ENCODE results near the gene CBL.

Gene CBL

DNA sequence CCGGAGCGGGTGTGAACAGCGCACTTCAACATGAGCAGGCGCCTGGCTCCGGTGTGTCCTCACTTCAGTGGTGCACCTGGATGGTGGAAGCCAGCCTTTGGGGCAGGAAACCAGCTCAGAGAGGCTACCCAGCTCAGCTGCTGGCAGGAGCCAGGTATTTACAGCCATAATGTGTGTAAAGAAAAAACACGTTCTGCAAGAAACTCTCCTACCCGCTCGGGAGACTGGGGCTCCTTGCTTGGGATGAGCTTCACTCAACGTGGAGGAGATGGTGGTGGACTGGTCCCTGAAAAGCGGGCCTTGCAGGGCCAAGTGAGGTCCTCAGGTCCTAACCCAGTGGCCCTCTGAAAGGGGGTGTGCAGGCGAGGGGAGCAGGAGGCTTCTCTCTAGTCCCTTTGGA lies 103.3 kb downstream of the CBL start:
- no peak for DNase-seq (ENCODE audit: low read depth in 2 of 3, low spot score in 1 of 3)

DNA sequence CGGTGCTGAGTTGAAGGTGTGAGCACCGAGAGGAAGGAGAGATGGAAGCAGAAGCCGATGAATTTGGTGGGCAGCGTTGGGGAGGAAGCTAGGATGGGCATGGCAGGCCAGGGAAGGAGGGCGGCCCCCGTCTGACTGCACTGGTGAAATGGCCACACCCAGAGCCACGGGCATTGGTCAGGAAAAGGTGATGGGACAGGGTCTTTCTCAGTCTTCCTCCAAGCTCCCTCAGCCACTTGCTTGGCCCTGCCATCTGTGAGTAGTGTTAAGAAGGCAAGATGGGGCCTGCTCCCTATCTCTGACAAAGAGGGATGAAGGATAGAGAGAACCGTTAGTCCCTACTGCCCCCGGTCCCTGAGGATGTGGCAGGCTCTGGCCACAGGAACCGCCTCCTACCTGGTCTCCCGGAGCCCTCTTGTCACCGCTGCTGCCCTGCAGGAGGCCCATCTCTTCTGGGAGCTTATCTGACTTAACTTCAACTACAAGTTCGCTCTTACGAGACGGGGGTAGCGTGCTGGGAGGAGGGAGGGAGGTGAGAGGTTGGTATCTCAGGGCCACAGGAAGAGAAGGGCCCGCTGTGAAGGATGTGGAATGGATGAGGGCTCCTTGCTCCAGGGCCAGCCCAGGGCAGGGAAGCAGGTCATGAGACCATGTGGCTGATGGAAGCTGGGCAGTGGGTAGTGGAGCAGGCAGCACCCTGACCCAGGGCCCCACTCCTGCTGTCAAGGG lies 104.0 kb downstream of the CBL start:
- DNase-seq (ENCODE audit: low read depth in 2 of 3, low spot score in 1 of 3) = no peak

DNA sequence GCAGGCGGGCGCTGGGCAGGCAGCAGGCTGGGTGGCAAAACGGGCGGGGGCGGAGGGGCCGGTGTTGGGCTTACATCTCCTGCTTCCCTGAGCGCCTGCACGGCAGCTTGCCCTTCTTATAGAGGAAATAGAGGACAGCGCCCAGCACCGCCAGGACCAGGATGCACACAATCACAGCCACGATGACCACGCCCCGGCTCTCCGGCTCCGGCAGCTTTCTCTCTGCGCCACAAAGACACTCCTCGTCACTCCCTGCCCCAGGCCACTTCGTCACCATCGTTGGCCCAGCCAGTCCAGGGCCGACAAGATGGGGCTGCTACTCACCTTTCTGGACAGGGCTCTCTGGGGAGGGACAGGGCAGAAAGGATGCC lies 104.5 kb downstream of the CBL start:
- no peak for DNase-seq (ENCODE audit: low read depth in 2 of 3, low spot score in 1 of 3)

DNA sequence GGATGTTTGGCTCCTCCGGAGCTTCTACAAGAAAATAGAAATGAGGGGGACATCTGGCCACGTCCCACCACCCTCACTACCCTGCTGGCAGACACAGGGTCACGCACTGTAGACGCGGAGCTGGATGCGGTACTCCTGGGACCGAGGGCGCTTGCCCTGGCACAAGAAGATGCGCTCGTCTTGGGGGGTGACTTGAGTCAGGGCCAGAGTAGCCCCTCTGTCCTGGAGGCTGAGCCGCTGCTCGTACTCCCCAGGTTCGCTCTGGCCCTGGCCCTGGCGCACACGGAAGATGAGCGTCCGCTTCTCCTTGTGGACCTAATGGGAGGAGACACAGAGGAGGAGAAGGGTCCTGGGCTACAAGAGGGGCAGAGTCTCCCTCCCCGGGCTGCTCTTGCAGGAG lies 108.6 kb downstream of the CBL start:
- no peak for DNase-seq (ENCODE audit: low read depth in 2 of 3, low spot score in 1 of 3)

DNA sequence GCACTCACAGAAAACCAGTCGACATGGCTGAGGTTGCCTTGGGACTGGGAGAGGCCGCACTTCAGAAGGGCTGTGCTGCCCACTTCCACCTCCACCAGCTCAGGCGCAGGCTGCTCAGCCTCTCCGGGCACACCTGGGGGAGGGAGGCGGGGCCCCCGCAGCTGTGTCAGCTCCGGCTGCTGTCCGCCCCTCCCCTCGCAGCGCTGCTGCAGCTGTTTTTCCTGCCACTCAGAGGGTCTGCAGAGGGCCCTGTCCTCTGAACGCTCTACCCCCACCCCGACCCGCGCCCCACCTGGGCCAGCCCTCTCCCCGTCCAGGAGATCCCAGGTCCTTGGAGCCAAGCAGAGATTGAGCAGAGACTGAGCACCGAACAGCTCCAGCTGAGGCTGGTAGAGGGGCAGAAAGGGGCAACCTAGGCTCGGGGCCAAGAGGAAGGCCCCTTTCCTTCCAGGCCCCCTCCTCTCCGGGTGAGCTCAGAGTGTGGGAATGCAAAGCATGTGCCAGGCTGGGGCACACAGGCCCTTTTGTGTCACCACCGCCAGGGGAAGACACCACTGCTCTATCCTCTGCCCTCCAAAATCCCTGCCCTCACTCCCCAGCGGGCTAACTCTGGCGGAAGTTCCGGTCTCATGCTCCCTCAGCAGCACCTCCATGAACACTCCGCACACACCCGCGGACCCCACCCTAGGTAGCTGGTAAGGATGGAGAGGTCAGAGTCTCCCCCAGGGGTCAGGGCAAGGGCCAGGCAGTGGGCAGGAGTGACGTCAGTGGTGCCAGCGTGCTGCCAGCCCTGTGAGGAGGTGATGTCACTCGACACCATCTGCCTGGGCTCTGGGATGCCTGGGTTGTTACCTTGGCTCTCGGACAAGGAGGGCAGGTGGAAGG lies 109.2 kb downstream of the CBL start:
- DNase-seq (ENCODE audit: low read depth in 2 of 3, low spot score in 1 of 3) = no peak

DNA sequence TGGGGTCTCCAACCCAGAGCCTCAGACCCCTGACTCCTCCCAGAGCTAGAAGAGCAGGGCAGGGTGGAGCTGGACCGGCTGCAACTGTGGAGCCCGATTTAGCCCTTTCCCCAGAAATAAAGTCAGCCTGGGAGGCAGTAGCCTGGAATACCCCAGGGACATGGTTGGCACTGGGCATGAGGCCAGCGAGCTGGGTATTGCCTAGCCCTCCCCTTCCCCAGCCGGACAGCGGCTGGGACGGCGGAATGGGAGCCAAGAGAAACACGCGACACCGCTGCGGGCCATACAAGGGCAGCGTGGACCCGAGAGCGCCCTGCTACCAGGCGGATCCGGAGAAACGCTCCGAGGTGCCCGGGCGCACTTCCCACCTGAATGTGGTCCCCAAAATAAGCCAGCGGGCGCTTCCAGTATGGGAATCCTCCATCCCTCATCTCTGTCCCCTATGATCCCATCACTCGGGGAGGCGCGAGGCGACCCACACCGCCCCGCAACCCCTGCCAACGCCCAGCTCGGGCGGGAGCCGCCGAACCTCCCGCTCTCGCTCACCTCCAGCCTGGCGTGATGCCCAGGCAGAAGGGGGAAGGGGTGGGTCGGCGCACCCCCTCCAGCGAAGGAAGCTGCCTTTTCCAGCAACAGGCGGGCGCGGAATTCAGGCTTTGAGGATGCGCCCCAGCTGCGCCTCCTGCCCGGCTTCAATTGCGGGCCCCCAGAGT lies 110.0 kb downstream of the CBL start:
- no peak for DNase-seq (ENCODE audit: low read depth in 2 of 3, low spot score in 1 of 3)

DNA sequence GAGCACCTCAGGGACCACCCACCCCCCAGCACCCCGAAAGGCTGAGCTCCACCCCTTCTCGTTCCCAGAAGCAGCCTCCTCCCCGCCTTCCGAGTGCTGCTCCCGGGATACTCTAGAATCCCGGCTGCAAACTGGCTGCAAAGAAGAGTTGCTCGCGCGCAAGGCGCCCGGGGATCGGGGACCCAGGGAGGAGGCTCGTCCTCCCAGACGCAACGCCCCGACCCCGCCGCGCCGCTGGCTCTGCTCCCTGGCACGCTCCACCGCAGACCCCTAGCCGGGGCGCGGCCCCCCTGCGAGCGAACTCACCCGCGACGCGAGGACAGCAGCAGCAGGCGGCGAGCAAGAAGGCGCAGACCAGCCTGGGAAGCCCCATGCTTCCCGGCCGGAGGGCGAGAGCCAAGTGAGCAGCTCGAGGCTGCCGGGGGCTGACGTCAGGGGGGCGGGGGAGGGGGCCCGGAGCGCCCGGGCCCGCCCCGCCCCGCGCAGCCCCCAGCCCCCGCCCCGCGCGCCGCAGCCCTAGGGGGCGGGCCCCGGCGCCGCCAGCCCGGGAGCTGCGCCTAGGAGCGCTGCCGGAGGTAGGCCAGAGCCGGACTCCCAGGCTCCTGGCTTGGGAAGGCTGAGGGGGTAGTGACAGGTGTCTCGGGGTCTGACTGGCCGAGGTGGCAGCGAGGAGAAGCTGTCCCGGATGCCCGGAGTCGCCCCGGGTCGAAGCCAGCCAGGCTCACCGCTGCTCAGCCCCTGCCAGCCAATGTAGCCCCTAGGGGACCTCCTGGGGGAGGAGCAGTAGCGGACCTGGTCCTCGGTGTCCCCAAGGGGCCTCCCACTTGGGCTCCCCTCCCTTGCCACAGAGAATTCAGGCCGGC lies 110.8 kb downstream of the CBL start, which contains the start of gene MCAM:
MCAM (minus strand) TSS at position 402 of the 863 bp plus-strand sequence; CDS start at position 373, 29 bp downstream.
- DNase-seq (ENCODE audit: low read depth in 2 of 3, low spot score in 1 of 3) = no peak

DNA sequence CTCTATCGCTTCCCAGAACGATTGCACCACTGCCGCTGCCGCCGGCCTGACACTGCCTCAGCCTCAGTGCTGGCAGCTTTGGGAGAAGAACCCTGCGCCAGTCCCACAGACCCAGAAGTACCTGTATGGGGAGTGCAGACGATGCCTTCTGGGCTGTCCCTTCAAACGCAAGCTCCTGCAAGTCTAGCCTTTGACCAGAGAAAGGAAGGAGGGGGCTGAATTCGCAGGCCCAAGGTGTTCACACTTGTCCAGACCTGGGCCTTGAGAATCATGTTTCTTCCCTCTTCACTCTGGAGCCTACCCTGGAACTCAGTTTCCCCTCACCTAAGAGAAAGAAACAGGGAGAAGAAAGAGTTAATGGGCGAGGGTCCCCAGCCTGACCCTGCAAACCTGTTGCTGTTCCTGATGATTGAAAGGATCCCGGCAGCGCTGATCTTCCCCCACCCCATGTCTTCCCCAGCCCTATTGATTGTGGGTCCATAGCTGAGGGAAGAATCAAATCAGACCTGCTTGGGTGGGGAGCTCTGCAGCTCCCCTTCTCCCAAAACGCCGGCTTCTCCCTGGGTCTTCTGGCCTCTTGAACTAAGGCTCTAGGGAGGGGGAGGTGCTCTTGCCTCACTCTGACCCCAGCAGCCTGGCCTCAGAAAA lies 111.6 kb downstream of the CBL start:
- no peak for DNase-seq (ENCODE audit: low read depth in 2 of 3, low spot score in 1 of 3)

DNA sequence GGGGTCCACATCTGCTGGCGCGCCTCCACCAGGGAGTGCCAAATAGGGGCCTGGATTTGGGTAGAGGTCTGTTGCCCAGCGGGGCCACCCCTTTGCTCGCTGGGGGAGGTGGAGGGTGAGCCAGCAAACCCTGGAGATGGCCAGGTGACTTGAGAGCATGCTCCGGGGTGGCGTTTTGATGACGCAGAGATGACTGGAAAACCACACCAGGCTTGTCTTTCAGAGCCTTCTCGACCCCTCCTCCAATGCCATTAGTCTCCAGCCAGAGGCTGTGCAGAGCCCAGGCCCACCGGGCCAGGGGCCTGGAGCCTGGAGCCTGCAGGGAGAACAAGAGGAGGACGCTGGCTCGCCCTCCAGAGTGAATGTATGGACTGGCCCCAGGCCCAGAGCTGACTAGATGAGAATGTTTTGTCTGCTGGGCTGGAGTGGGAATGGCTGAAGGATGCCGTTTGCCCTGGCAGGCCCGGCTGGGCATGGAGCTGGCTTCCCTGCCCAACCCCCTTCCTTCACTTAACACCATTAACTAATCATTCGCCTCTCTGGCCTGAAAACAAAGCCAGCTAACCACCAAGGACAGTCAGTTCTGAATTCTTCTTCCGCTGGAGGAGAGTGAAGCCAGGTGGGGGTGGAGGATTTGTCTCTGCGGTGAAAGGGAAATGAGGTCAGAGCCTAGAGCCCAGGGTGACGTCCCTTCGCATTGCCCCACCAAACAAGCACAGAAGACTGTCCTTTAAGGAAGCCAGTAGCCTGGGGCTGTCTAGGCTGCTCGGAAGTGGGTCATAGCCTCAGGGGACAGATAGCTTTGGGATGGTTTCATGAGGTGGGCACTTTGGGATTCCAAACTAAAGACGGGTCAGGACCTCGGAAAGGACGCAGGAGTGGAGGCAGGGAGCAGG lies 112.3 kb downstream of the CBL start:
- DNase-seq (ENCODE audit: low read depth in 2 of 3, low spot score in 1 of 3) = no peak

DNA sequence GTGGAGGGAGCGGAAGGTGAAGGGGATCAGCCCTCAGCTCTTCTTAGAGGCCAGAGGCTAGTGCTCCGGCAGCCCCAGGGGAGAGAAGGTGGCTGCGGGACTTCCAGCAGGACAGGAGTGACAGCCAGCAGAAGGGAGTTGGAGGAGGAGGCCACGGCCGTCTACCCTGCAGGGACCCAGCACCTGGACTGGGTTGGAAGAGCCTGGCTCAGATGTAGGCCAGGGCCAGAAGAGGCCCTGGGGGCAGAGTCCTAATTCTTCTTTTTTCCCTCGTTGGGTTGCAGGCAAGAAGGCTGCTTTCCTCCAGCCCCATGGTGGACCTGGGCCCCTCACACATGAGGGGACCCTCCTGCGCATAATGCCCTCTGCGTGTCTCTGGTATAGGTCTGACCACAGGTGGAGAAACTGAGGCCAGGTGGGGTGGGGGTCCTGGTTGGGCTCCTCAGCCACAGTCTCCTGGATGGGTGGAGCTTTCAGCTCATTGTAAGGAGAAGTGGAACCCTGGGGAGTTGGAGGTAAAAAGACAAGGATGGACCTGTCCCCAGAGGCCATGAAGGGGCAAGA lies 113.1 kb downstream of the CBL start:
- no peak for DNase-seq (ENCODE audit: low read depth in 2 of 3, low spot score in 1 of 3)

DNA sequence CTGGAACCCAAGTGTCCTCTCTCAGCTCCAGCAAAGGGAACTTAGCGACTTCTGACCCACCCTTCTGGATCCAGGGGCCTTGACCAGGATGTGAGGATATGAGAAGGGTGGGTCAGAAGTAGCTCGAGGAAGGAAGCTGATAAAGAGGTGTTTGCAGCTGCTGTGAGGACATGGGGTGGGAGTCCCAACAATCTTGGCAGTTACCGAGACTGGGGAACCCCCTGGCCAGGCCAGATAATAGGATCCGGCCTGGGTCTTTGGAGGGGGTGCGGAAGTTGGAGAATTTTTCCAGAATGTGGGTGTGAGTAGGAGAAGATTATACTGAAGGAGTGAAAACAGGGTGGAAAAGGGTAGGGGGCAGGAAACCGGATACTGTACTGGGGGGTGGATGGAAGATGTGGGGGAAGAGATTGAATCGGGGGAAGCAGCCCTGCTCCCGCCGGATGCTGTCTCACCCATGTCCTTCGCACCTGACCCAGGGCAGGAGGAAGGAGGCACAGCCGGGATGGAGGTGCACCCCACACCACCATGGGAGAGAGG lies 113.6 kb downstream of the CBL start:
- no peak for DNase-seq (ENCODE audit: low read depth in 2 of 3, low spot score in 1 of 3)

DNA sequence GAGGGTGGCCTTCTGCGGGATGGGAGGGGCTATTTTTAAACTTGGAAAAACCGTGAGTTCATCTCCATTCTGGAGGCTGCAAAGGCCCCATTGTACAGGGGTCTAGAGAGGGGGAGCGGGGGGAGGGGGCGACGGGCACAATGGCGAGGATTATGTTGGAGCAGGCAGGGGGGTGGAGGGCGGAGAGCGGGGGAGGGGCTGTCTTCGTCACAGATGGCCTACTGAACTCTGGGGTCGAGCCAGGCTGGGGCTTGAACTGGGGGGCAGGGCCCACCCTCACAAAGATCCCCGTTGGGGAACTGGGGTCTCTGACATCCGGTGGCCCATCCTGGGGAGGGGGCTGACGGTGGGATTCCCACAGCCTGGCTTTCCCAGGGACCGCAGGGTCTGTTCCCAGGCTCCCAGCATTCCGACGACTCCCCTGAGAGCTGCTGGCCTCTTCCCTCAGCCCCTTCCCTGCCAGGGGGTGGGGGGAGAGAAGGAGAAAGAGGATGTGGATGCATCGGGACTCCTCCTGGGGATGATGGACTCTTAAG lies 114.2 kb downstream of the CBL start:
- no peak for DNase-seq (ENCODE audit: low read depth in 2 of 3, low spot score in 1 of 3)

DNA sequence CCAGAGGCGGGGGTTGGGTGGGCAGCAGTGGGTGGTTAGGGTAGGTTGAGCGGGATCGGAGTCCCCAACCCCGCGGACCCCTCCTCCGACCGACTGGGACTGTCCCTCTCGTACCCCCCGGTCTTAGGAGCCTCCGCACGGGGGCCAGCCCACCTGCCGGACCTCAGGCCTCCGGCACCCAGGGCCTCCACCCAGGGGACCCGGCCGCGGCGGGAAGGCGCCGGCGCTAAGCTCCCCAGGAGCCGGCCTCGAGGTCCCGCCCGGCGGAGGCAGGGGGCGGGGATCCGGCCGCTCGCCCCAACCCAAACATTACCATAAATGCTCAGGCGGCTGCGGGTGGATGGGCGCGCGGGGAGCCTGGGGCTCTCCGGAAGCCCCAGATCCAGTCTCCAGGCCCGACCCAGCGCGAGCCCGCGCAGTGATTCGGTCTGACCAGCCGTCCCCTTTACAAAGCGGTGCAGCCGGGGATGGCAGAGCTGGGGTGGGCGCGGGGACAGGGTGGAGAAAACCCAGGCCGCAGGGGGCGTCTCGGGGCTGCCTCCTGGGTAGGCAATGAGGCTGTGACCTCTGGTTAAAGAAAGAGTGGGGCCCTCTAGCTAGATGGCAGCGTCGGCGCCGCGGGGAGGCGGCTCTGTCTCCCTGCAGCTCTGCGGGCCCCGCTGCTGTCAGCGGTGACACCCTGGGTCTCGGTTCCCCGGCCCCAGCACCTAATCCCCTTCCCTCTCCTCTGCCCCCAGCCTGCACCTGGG lies 114.8 kb downstream of the CBL start:
- peak in 1 of 3 donors; percentile 54 for DNase-seq (ENCODE audit: low read depth in 2 of 3, low spot score in 1 of 3)

DNA sequence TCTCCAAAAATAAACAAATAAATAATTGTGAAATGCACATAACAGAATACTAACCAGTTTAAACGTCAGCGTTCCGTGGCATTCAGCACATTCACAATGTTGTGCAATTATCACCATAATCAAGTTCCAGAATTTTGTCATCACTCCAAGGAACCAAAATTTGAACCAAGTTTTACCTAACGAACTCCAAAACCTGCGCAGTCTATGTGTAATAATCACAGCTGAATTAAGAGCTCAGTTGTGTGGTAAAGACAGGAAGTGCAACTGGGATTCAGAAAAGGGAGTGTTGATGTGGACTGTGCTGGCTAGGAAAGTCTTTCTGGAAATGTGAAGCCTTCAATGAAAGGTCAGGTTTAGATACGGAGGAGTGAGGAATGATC lies 116.2 kb downstream of the CBL start:
- DNase-seq (ENCODE audit: low read depth in 2 of 3, low spot score in 1 of 3) = no peak

DNA sequence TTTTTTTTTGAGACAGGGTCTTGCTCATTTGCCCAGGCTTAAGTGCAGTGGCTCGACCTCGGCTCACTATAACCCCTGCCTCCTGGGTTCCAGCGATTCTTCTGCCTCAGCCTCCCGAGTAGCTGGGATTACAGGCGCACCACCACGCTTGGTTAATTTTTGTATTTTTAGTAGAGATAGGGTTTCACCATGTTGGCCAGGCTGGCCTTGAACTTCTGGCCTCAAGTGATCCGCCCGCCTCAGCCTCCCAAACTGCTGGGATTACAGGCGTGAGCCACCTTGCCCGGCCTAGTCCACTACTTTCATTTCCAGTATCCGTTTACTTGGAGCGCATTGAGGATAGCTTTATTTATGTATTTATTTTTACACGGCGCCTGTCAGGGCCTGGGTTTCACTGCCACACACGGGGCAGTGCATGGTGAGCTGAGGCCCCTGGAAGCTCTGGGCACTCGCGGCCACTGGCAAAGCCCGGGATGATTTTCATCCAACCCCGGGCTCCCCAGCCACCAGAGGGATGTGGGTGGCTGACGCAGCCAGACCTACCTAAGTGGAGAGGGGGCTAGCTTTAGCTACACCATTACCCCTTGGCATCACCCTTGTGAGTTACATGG lies 116.9 kb downstream of the CBL start:
- DNase-seq (ENCODE audit: low read depth in 2 of 3, low spot score in 1 of 3) = no peak

DNA sequence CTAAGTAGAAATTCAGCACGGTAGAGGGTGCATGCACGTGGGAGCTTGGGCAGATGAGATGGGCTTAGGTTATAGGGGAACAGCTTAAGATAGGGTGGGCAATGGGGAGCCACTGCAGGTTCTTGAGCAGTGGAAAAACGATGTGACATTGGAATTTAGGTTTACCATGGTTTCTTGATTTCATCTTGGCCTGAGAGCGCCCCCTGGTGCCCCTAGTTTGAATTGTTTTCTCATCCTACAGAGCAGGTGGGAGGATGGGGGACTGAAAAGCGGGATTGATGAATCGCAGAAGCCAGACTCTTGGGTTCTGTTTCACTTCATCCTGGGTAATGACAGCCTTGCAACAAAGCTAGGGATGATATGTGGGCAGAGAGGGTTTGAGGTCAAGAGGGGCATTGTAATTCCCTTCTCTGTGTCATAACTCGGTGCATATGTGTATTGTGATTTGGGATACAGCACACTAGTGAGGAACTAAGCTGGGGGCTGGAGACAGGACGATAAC lies 117.4 kb downstream of the CBL start:
- peak; percentile 71 to 90 (median 77) for DNase-seq (ENCODE audit: low read depth in 2 of 3, low spot score in 1 of 3)

DNA sequence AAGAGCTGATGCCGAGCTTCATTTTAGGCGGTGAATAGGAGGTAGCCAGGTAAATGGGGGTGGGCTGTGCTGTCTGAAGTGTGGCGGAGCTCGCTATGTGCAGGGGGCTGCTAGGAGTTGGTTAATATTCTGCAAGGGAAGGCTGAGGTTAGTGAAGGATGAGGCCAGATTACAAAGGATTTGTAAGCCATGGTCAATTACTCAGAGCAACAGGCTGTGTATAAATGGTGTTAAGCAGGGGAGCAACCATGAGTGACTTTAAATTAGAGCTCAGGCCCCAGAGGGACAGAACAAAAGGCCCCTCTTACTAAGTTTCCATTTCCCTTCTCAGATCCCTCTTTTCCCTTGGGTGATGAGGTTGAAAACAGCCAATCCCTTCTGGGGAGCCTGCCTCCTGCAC lies 118.0 kb downstream of the CBL start:
- no peak for DNase-seq (ENCODE audit: low read depth in 2 of 3, low spot score in 1 of 3)

Data from stimulated activated CD4-positive, alpha-beta T cell treated with anti-CD3 and anti-CD28 coated beads, Interleukin-12 subunit alpha, Interleukin-12 subunit beta, amount 100 ng/mL, for 48 hours (primary cell).